Measurements from ENCODE around the gene AMOTL1.

GRCh38 chr11:94732617-94733281 lies 35.4 kb upstream of the AMOTL1 start:
- TF ChIP-seq CTCF (IDR thresholded peaks at IDR 0.05) (no peak), EZH2 (IDR thresholded peaks at IDR 0.05) (no peak)
